WTC11 (cell line): ENCODE results near the gene CAB39L. TPM values are rescaled to one million over a fixed set of nuclear protein-coding genes. Genes with fewer than 3 reads are reported as not detected.

Experiments used
- ATAC-seq: fragments of 200-7000 bp; cut with Tn5 transposase; 2 replicates; pipeline ENCODE4 v1.10.0; 2021; ENCODE audit warnings: mild to moderate bottlenecking, moderate library complexity
- CTCF ChIA-PET: fragments of 300-600 bp; sonication (Branson Sonifier 250); formaldehyde crosslinking; loops from one replicate; lab custom pipeline; 2021; ENCODE audit warnings: antibody characterized with exemption; lab: Charles Lee
- POLR2A ChIA-PET: fragments of 350-600 bp; sonication (Branson Sonifier 250); formaldehyde crosslinking; loops from one replicate; lab custom pipeline; 2021; ENCODE audit warnings: antibody characterized with exemption; lab: Charles Lee
- DNase-seq: peaks from one replicate; pipeline ENCODE4 v3.0.0; 2021; ENCODE audit warnings: low spot score
- H3K27ac Mint-ChIP-seq: 2 replicates; pipeline ENCODE4 v1.8.0; 2021; ENCODE audit warnings: mixed read lengths
- H3K27me3 Mint-ChIP-seq: 2 replicates; pipeline ENCODE4 v1.8.0; 2021; ENCODE audit warnings: low read depth, mild to moderate bottlenecking, moderate library complexity, mixed read lengths
- H3K36me3 Mint-ChIP-seq: 2 replicates; pipeline ENCODE4 v1.8.0; 2021; ENCODE audit warnings: mixed read lengths
- H3K4me1 Mint-ChIP-seq: 2 replicates; pipeline ENCODE4 v1.8.0; 2022; ENCODE audit warnings: mixed read lengths
- H3K4me3 Mint-ChIP-seq: 2 replicates; pipeline ENCODE4 v1.8.0; 2021; ENCODE audit warnings: mild to moderate bottlenecking, moderate library complexity, mixed read lengths
- H3K9me3 Mint-ChIP-seq: 2 replicates; pipeline ENCODE4 v1.8.0; 2021; ENCODE audit warnings: mixed read lengths
- CBFB ChIP-seq: sonication (generic); formaldehyde crosslinking; IDR thresholded peaks from 2 replicates; pipeline ENCODE4 v1.8.1; 2022; ENCODE audit warnings: mild to moderate bottlenecking, low read depth, missing genetic modification reagents
- CREB1 ChIP-seq: sonication (generic); formaldehyde crosslinking; IDR thresholded peaks from 2 replicates; pipeline ENCODE4 v1.8.0; 2023; ENCODE audit warnings: mild to moderate bottlenecking, missing genetic modification reagents
- E2F1 ChIP-seq: sonication (generic); formaldehyde crosslinking; IDR thresholded peaks from 2 replicates; pipeline ENCODE4 v1.8.0; 2022; ENCODE audit warnings: mild to moderate bottlenecking, missing genetic modification reagents
- IRF2 ChIP-seq: sonication (generic); formaldehyde crosslinking; IDR thresholded peaks from 2 replicates; pipeline ENCODE4 v1.8.0; 2022; ENCODE audit warnings: low read depth, missing genetic modification reagents, borderline replicate concordance
- JAZF1 ChIP-seq: fragments of 250-450 bp; sonication (Bioruptor Pico); IDR thresholded peaks from 2 replicates; pipeline ENCODE4 v1.9.0; 2021; ENCODE audit warnings: moderate library complexity, mild to moderate bottlenecking, inconsistent platforms
- MAX ChIP-seq: sonication (generic); formaldehyde crosslinking; IDR thresholded peaks from 2 replicates; pipeline ENCODE4 v1.8.0; 2022; ENCODE audit warnings: mild to moderate bottlenecking, missing genetic modification reagents
- MXD4 ChIP-seq: fragments of 250-450 bp; sonication (Bioruptor Pico); IDR thresholded peaks from 2 replicates; pipeline ENCODE4 v1.8.0; 2021; ENCODE audit warnings: mild to moderate bottlenecking, moderate library complexity, borderline replicate concordance
- MYBL2 ChIP-seq: sonication (generic); formaldehyde crosslinking; IDR thresholded peaks from 2 replicates; pipeline ENCODE4 v1.8.1; 2023; ENCODE audit warnings: mild to moderate bottlenecking, moderate library complexity, missing genetic modification reagents
- NR3C1 ChIP-seq: sonication (generic); formaldehyde crosslinking; conservative IDR thresholded peaks from 2 replicates; pipeline ENCODE4 v1.8.1; 2023; ENCODE audit warnings: low read depth, mild to moderate bottlenecking, missing genetic modification reagents
- PREB ChIP-seq: sonication (generic); formaldehyde crosslinking; IDR thresholded peaks from 2 replicates; pipeline ENCODE4 v1.8.1; 2022; ENCODE audit warnings: mild to moderate bottlenecking, missing genetic modification reagents, moderate library complexity, borderline replicate concordance
- RORB ChIP-seq: fragments of 250-450 bp; sonication (Bioruptor Pico); IDR thresholded peaks from 2 replicates; pipeline ENCODE4 v1.9.0; 2021; ENCODE audit warnings: mild to moderate bottlenecking
- SOX15 ChIP-seq: fragments of 250-450 bp; sonication (Bioruptor Pico); IDR thresholded peaks from 2 replicates; pipeline ENCODE4 v1.9.0; 2021; ENCODE audit warnings: mild to moderate bottlenecking
- STAT6 ChIP-seq: sonication (generic); formaldehyde crosslinking; conservative IDR thresholded peaks from 2 replicates; pipeline ENCODE4 v1.8.1; 2023; ENCODE audit warnings: mild to moderate bottlenecking, low read depth, missing genetic modification reagents, moderate library complexity
- TP53 ChIP-seq: sonication (generic); formaldehyde crosslinking; IDR thresholded peaks from 2 replicates; pipeline ENCODE4 v1.8.1; 2023; ENCODE audit warnings: mild to moderate bottlenecking, missing genetic modification reagents
- ZBTB43 ChIP-seq: sonication (generic); formaldehyde crosslinking; IDR thresholded peaks from 2 replicates; pipeline ENCODE4 v1.8.1; 2023; ENCODE audit warnings: mild to moderate bottlenecking, missing genetic modification reagents
- ZMAT4 ChIP-seq: fragments of 250-450 bp; sonication (Bioruptor Pico); IDR thresholded peaks from 2 replicates; pipeline ENCODE4 v1.9.0; 2021; ENCODE audit warnings: mild to moderate bottlenecking
- ZNF138 ChIP-seq: sonication (generic); formaldehyde crosslinking; conservative IDR thresholded peaks from 2 replicates; pipeline ENCODE4 v1.8.1; 2022; ENCODE audit warnings: mild to moderate bottlenecking, moderate library complexity, missing genetic modification reagents
- ZNF232 ChIP-seq: sonication (generic); formaldehyde crosslinking; IDR thresholded peaks from 2 replicates; pipeline ENCODE4 v1.8.0; 2022; ENCODE audit warnings: mild to moderate bottlenecking, missing genetic modification reagents
- ZNF416 ChIP-seq: fragments of 250-450 bp; sonication (Bioruptor Pico); IDR thresholded peaks from 2 replicates; pipeline ENCODE4 v1.9.0; 2021; ENCODE audit warnings: mild to moderate bottlenecking, inconsistent platforms
- ZNF423 ChIP-seq: fragments of 250-450 bp; sonication (Bioruptor Pico); IDR thresholded peaks from 2 replicates; pipeline ENCODE4 v2.1.2; 2022; ENCODE audit warnings: mild to moderate bottlenecking, moderate library complexity
- ZNF512 ChIP-seq: sonication (generic); formaldehyde crosslinking; IDR thresholded peaks from 2 replicates; pipeline ENCODE4 v1.8.1; 2022; ENCODE audit warnings: missing genetic modification reagents, borderline replicate concordance
- ZSCAN18 ChIP-seq: fragments of 250-450 bp; sonication (Bioruptor Pico); IDR thresholded peaks from 2 replicates; pipeline ENCODE4 v2.1.2; 2022; ENCODE audit warnings: mild to moderate bottlenecking, moderate library complexity
- total RNA-seq: library from RNA; stranded (reverse); gene quantifications from 3 replicates; pipeline ENCODE4 v1.2.3, GENCODE V29; 2021

The CAB39L gene
- total RNA-seq, 1 experiment from 2014 or later = 3.3 TPM

GRCh38 chr13:49340161-49340560 is 103.7 kb downstream of the CAB39L start:
- no peak overlapping the region for H3K27ac Mint-ChIP-seq
- no peaks in the 10 kb centered on the region for H3K36me3 Mint-ChIP-seq
- DNase-seq (no peak), ATAC-seq (no peak)
- H3K9me3 Mint-ChIP-seq = no peaks in the 10 kb centered on the region
- no peak overlapping the region for H3K4me3 Mint-ChIP-seq
- TF ChIP-seq JAZF1 (CRISPR knock-in tag) (no peak), CREB1 (CRISPR knock-in tag) (no peak), MAX (CRISPR knock-in tag) (no peak), ZNF416 (CRISPR knock-in tag) (no peak), ZNF512 (CRISPR knock-in tag) (no peak), E2F1 (no peak), ZMAT4 (CRISPR knock-in tag) (no peak), NR3C1 (CRISPR knock-in tag) (no peak), PREB (CRISPR knock-in tag) (no peak), ZSCAN18 (CRISPR knock-in tag) (no peak)
- H3K4me1 Mint-ChIP-seq = no peaks in the 10 kb centered on the region
- no peaks in the 10 kb centered on the region for H3K27me3 Mint-ChIP-seq
- ChIA-PET POLR2A (no interaction called here), CTCF (interaction anchor here (0.5 kb wide), 1 partner anchor 21 kb away, joined by 3 read pairs; no protein-coding TSS in a partner anchor)

GRCh38 chr13:49336655-49337054 is 107.2 kb downstream of the CAB39L start:
- no peaks in the 10 kb centered on the region for H3K9me3 Mint-ChIP-seq
- CTCF ChIA-PET = no interaction called here
- TF ChIP-seq SOX15 (no peak), E2F1 (no peak), ZMAT4 (CRISPR knock-in tag) (no peak), ZNF138 (CRISPR knock-in tag) (no peak), MXD4 (CRISPR knock-in tag) (no peak), CBFB (CRISPR knock-in tag) (no peak), RORB (CRISPR knock-in tag) (no peak), ZNF423 (CRISPR knock-in tag) (no peak), ZNF232 (CRISPR knock-in tag) (no peak), MYBL2 (CRISPR knock-in tag) (no peak), PREB (CRISPR knock-in tag) (no peak), ZBTB43 (CRISPR knock-in tag) (no peak), IRF2 (no peak), STAT6 (CRISPR knock-in tag) (no peak), TP53 (CRISPR knock-in tag) (no peak)

More at GRCh38 chr13:49336655-49337054, 107.2 kb downstream of the CAB39L start:
- H3K36me3 Mint-ChIP-seq = no peaks in the 10 kb centered on the region
- ATAC-seq = no peak
- DNase-seq = no peak
- POLR2A ChIA-PET = no interaction called here
- H3K27me3 Mint-ChIP-seq = peaks cover 6% of the 10 kb centered on the region
- no peaks in the 10 kb centered on the region for H3K4me1 Mint-ChIP-seq
- H3K27ac Mint-ChIP-seq = no peak overlapping the region
- H3K4me3 Mint-ChIP-seq = no peak overlapping the region
